Measurements from ENCODE around the gene EIF4G2. TPM values are rescaled to one million over a fixed set of nuclear protein-coding genes. Genes with fewer than 3 reads are reported as not detected.

EIF4G2 gene
- total and polyA plus RNA-seq, 10 of the 15 experiments (the other 5 are each of a cell fraction or from before 2014, with no cell fraction given): 210 to 1,104 (median 713) TPM

DNA sequence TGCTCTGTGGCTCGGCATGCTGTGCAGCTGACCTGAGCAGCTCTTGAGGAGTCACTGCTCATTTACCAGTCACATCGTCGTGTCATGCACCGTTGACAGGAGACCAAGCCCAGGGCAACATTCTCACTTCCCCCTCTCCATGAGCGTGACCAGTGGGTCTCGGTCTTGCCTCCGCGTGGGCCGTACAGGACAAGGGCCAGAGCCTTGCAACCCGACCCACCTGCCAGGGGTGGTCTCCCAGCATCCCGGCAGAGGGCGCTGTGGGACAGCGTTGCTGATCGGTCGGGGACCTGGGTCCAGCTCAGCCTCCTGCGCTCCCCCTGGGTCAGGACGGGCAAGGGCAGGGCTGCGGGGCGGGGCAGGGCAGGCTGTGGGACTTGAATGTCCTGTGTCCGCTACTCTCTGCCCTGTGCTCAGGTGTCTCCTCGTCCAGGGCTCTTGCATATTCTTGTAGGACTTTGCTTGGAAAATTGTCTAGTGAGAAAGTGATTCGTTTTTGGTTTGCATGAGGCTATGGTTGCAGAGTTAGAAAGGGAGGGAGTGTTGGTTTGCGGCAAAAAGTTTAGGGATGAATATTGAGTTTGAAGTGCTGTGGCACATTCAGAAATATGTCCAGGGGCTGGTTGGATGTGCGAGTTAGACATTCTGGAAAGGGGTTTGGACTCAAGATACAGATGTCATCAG is 16.2 kb downstream of the EIF4G2 start:
- no TSS peak for BruUV-seq (replicated peaks)
- ChIA-PET CTCF (interaction anchor here (0.6 to 6.5 kb wide), 58 partner anchors 9 to 846 kb away, joined by 3 to 61 read pairs (median 4); partner anchors contain the start of genes EIF4G2 and ZBED5), SMC1A (ENCODE audit: uncharacterized antibody, unreplicated experiment) (interaction anchor here (0.8 to 3.5 kb wide), 28 partner anchors 12 to 996 kb away, joined by 3 to 22 read pairs (median 6); partner anchors contain the start of genes EIF4G2 and ZBED5), RAD21 (ENCODE audit: unreplicated experiment) (interaction anchor here (0.6 to 3.0 kb wide), 29 partner anchors 9 to 1015 kb away, joined by 3 to 28 read pairs (median 4); partner anchors contain the start of genes EIF4G2 and ZBED5), POLR2A (interaction anchor here (0.9 to 2.6 kb wide), 4 partner anchors 14 to 230 kb away, joined by 3 to 11 read pairs (median 4); partner anchors contain the start of genes EIF4G2 and ZBED5)
- no peak overlapping the region for H3K27ac ChIP-seq (ENCODE audit: control insufficient read depth, insufficient read depth)
- no peaks in the 10 kb centered on the region for H3K79me2 ChIP-seq (ENCODE audit: control insufficient read depth, insufficient read depth, low read length)
- intact Hi-C loops (cut with micrococcal nuclease; ENCODE audit: unreplicated experiment): loop anchor here (1.0 to 5.0 kb wide), 3 partner anchors 140 to 995 kb away; no protein-coding TSS in a partner anchor
- no peak overlapping the region for H3K9ac ChIP-seq (ENCODE audit: control insufficient read depth, insufficient read depth, low read length)
- peak; percentile 97 for ATAC-seq
- no peaks in the 10 kb centered on the region for H4K20me1 ChIP-seq (ENCODE audit: control insufficient read depth, insufficient read depth)
- 12% methylated on average over 19 of the region's 24 CpGs for WGBS (ENCODE audit: insufficient coverage, insufficient replicate concordance, low lambda C conversion rate, missing lambda C conversion rate)
- H3K4me3 ChIP-seq: no peak overlapping the region
- no peaks in the 10 kb centered on the region for H3K9me3 ChIP-seq (replicated peaks; ENCODE audit: control insufficient read depth, insufficient read depth, low read length)
- DNase-seq (ENCODE audit: low read depth, low spot score): peak; percentile 19
- H3K27me3 ChIP-seq (replicated peaks in 1 of 2; ENCODE audit: control insufficient read depth in 2 of 2, insufficient read depth in 2 of 2, low read length in 1 of 2): no peaks in the 10 kb centered on the region
- peak overlapping the region; percentile 52; the same call in 1 of the 2 replicates for H3K4me2 ChIP-seq (ENCODE audit: control insufficient read depth, insufficient read depth)
- peaks cover 5 to 12% of the 10 kb centered on the region in 2 experiments; a peak in 3 of 4 replicates for H3K36me3 ChIP-seq (ENCODE audit: control insufficient read depth in 2 of 2, insufficient read depth in 2 of 2, low read length in 1 of 2)
- peak overlapping the region; percentile 13 for H2AFZ ChIP-seq (ENCODE audit: control insufficient read depth, low read depth, low read length)
- peak; percentile 88 for FAIRE-seq
- in situ Hi-C loops (cut with MboI): loop anchor here (5.0 kb wide), 2 partner anchors 230 to 995 kb away; no protein-coding TSS in a partner anchor
- H3K4me1 ChIP-seq (ENCODE audit: control insufficient read depth, insufficient read depth, low read length): peaks cover 4% of the 10 kb centered on the region
- TF ChIP-seq KLF5 (IDR thresholded peaks at IDR 0.05; ENCODE audit: partially characterized antibody) (no peak), ZBTB40 (IDR thresholded peaks at IDR 0.05; ENCODE audit: borderline replicate concordance) (no peak), BCL3 (IDR thresholded peaks at IDR 0.05; ENCODE audit: borderline replicate concordance, insufficient read depth, low read depth, low read length, poor library complexity, severe bottlenecking) (no peak), NR2F1 (conservative IDR thresholded peaks at IDR 0.05) (peak; percentile 51; the same call in 1 of the 2 replicates), IKZF2 (IDR thresholded peaks at IDR 0.05) (no peak)
- TF ChIP-seq, protein P1, sequence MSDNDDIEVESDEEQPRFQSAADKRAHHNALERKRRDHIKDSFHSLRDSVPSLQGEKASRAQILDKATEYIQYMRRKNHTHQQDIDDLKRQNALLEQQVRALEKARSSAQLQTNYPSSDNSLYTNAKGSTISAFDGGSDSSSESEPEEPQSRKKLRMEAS (IDR thresholded peaks at IDR 0.05; ENCODE audit: low read depth, low read length): no peak
- TF ChIP-seq, protein P2, sequence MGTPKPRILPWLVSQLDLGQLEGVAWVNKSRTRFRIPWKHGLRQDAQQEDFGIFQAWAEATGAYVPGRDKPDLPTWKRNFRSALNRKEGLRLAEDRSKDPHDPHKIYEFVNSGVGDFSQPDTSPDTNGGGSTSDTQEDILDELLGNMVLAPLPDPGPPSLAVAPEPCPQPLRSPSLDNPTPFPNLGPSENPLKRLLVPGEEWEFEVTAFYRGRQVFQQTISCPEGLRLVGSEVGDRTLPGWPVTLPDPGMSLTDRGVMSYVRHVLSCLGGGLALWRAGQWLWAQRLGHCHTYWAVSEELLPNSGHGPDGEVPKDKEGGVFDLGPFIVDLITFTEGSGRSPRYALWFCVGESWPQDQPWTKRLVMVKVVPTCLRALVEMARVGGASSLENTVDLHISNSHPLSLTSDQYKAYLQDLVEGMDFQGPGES (IDR thresholded peaks at IDR 0.05): no peak
- TF ChIP-seq, protein P3, sequence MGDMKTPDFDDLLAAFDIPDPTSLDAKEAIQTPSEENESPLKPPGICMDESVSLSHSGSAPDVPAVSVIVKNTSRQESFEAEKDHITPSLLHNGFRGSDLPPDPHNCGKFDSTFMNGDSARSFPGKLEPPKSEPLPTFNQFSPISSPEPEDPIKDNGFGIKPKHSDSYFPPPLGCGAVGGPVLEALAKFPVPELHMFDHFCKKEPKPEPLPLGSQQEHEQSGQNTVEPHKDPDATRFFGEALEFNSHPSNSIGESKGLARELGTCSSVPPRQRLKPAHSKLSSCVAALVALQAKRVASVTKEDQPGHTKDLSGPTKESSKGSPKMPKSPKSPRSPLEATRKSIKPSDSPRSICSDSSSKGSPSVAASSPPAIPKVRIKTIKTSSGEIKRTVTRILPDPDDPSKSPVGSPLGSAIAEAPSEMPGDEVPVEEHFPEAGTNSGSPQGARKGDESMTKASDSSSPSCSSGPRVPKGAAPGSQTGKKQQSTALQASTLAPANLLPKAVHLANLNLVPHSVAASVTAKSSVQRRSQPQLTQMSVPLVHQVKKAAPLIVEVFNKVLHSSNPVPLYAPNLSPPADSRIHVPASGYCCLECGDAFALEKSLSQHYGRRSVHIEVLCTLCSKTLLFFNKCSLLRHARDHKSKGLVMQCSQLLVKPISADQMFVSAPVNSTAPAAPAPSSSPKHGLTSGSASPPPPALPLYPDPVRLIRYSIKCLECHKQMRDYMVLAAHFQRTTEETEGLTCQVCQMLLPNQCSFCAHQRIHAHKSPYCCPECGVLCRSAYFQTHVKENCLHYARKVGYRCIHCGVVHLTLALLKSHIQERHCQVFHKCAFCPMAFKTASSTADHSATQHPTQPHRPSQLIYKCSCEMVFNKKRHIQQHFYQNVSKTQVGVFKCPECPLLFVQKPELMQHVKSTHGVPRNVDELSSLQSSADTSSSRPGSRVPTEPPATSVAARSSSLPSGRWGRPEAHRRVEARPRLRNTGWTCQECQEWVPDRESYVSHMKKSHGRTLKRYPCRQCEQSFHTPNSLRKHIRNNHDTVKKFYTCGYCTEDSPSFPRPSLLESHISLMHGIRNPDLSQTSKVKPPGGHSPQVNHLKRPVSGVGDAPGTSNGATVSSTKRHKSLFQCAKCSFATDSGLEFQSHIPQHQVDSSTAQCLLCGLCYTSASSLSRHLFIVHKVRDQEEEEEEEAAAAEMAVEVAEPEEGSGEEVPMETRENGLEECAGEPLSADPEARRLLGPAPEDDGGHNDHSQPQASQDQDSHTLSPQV (IDR thresholded peaks at IDR 0.05): no peak

All from GM12878 (cell line).